ENCODE results near the gene SMIM43. TPM values are rescaled to one million over a fixed set of nuclear protein-coding genes. Genes with fewer than 3 reads are reported as not detected.

Gene SMIM43
- total and polyA plus RNA-seq, 9 of the 15 experiments (the other 6 are each of a cell fraction or from before 2014, with no cell fraction given): not detected

GRCh38 chr4:121794505-121795188, 29.7 kb upstream of the SMIM43 start (continued):
- peak; percentile 90 for TF ChIP-seq HDAC3 (IDR thresholded peaks at IDR 0.05; ENCODE audit: borderline replicate concordance, partially characterized antibody)
- TF ChIP-seq PHB2 (IDR thresholded peaks at IDR 0.05; ENCODE audit: low read depth): peak; percentile 87
- TF ChIP-seq MBD2 (IDR thresholded peaks at IDR 0.05; ENCODE audit: borderline replicate concordance, low read depth): peak; percentile 59; the same call in 1 of the 2 replicates
- TF ChIP-seq FOXJ3 (CRISPR knock-in tag; IDR thresholded peaks at IDR 0.05): no peak
- TF ChIP-seq CEBPG (CRISPR knock-in tag; IDR thresholded peaks at IDR 0.05): peak; percentile 51
- peak in 1 of 2 experiments; percentile 86; a peak in 2 of 4 replicates for TF ChIP-seq CEBPG (tag; conservative IDR thresholded peaks at IDR 0.05 in 1 of 2, IDR thresholded peaks at IDR 0.05 in 1 of 2)
- peak; percentile 74 for TF ChIP-seq JUND (IDR thresholded peaks at IDR 0.05; ENCODE audit: borderline replicate concordance, low read depth, low read length)
- peak; percentile 44; the same call in 1 of the 3 replicates for TF ChIP-seq JUND (tag; IDR thresholded peaks at IDR 0.05; ENCODE audit: borderline replicate concordance, low read depth, low read length)
- TF ChIP-seq ZNF140 (CRISPR knock-in tag; IDR thresholded peaks at IDR 0.05): no peak
- TF ChIP-seq BCL6 (CRISPR knock-in tag; IDR thresholded peaks at IDR 0.05): no peak
- TF ChIP-seq CLOCK (CRISPR knock-in tag; IDR thresholded peaks at IDR 0.05; ENCODE audit: borderline replicate concordance): no peak
- no peak for TF ChIP-seq CREB5 (CRISPR knock-in tag; IDR thresholded peaks at IDR 0.05)
- TF ChIP-seq PBX2 (CRISPR knock-in tag; IDR thresholded peaks at IDR 0.05; ENCODE audit: low read depth): no peak
- TF ChIP-seq PBX2 (tag; conservative IDR thresholded peaks at IDR 0.05; ENCODE audit: low read depth): peak; percentile 86
- TF ChIP-seq GATA2 (CRISPR knock-in tag; IDR thresholded peaks at IDR 0.05): peak; percentile 93
- TF ChIP-seq SP1 (CRISPR knock-in tag; IDR thresholded peaks at IDR 0.05): 0 out of 2 replicates have a peak, but pooled peaks have one; percentile 22
- peak; percentile 87 for TF ChIP-seq ESRRA (IDR thresholded peaks at IDR 0.05; ENCODE audit: borderline replicate concordance, low read depth)
- no peak for TF ChIP-seq ZNF668 (CRISPR knock-in tag; IDR thresholded peaks at IDR 0.05)
- peak; percentile 20; the same call in 1 of the 2 replicates for TF ChIP-seq ZNF239 (CRISPR knock-in tag; IDR thresholded peaks at IDR 0.05)
- TF ChIP-seq CBFA2T2 (conservative IDR thresholded peaks at IDR 0.05): peak; percentile 98
- TF ChIP-seq TBL1XR1 (IDR thresholded peaks at IDR 0.05; ENCODE audit: low read length in 2 of 2): peak; percentile 27 to 89; a peak in 2 of 4 replicates
- TF ChIP-seq STAT5B (CRISPR knock-in tag; IDR thresholded peaks at IDR 0.05): no peak
- no peak for TF ChIP-seq RBM15 (IDR thresholded peaks at IDR 0.05; ENCODE audit: insufficient read depth, low read length)
